ENCODE measurements around the gene MED15. TPM values are rescaled to one million over a fixed set of nuclear protein-coding genes. Genes with fewer than 3 reads are reported as not detected.

Gene MED15
- total and polyA plus RNA-seq, 2 of the 8 experiments (the other 6 are each of a cell fraction or from before 2014, with no cell fraction given), result 28.3 to 57.1 TPM

DNA sequence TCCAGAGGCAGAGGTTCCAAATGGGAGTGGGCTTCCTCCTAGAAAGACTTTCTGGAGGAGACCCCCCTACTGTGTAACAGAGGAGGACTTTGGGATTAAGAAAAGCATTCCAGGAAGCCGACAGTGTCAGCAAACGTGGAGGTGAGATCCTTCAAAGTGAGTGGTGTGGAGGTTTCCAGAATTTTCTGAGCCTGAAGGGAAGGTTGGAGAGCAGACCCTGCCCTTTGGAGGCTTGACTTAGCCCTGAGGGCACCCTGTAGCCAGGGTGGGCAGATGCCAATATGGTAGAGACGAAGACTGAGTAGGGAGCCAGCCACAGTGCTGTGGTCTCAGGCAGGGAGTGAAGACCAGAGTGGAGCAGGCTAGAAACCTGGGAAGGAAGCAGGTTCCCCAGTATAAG lies 10.0 kb upstream of the MED15 start (continued):
- no peak for TF ChIP-seq CTCF (IDR thresholded peaks at IDR 0.05; ENCODE audit: control extremely low read depth in 1 of 3, insufficient read depth in 1 of 3, low read depth in 1 of 3, low read length in 3 of 3)
- TF ChIP-seq CEBPB (IDR thresholded peaks at IDR 0.05; ENCODE audit: low read depth, low read length), result no peak
- no peak for TF ChIP-seq TAF7 (optimal IDR thresholded peaks at IDR 0.05; ENCODE audit: borderline replicate concordance, low read depth, low read length)
- TF ChIP-seq ATF2 (IDR thresholded peaks at IDR 0.05; ENCODE audit: low read length), result no peak
- no peak for TF ChIP-seq KDM5A (IDR thresholded peaks at IDR 0.05; ENCODE audit: low read length)
- TF ChIP-seq BACH1 (IDR thresholded peaks at IDR 0.05; ENCODE audit: low read length), result no peak
- no peak for TF ChIP-seq CTBP2 (IDR thresholded peaks at IDR 0.05; ENCODE audit: borderline replicate concordance, insufficient read depth, insufficient read length, low read length)
- TF ChIP-seq RNF2 (IDR thresholded peaks at IDR 0.05; ENCODE audit: borderline replicate concordance, low read depth, low read length, missing control alignments, poor library complexity, severe bottlenecking), result no peak
- TF ChIP-seq JUN (IDR thresholded peaks at IDR 0.05; ENCODE audit: low read depth, low read length), result no peak
- no peak for TF ChIP-seq EGR1 (IDR thresholded peaks at IDR 0.05; ENCODE audit: borderline replicate concordance, low read depth, low read length)

All from H1 (cell line).